H9 (cell line): Measurements from ENCODE around the gene MINPP1. TPM values are rescaled to one million over a fixed set of nuclear protein-coding genes. Genes with fewer than 3 reads are reported as not detected.

Experiments
- DNase-seq: peaks from one replicate; pipeline ENCODE4 v3.0.0-alpha.2; 2017
- H2AFZ ChIP-seq: one replicate; pipeline ENCODE4 v1.6.1; 2013; ENCODE audit warnings: mild to moderate bottlenecking, low read length, control low read depth, moderate library complexity
- H2AK5ac ChIP-seq: 2 replicates; pipeline ENCODE4 v1.6.1; 2013; ENCODE audit warnings: low read length, control low read depth, mixed read lengths; ENCODE audit not compliant: insufficient read length
- H2BK120ac ChIP-seq: one replicate; pipeline ENCODE4 v1.6.1; 2013; ENCODE audit warnings: low read depth, mild to moderate bottlenecking, low read length, control low read depth, inconsistent platforms; ENCODE audit not compliant: poor library complexity, severe bottlenecking
- H2BK12ac ChIP-seq: 2 replicates; pipeline ENCODE4 v1.6.1; 2013; ENCODE audit warnings: low read length, control low read depth, mixed read lengths, low read depth; ENCODE audit not compliant: insufficient read length
- H2BK15ac ChIP-seq: 2 replicates; pipeline ENCODE4 v1.6.1; 2013; ENCODE audit warnings: low read depth, low read length, control low read depth
- H2BK20ac ChIP-seq: one replicate; pipeline ENCODE4 v1.6.1; 2013; ENCODE audit warnings: low read depth, mild to moderate bottlenecking, low read length, control low read depth, inconsistent platforms; ENCODE audit not compliant: poor library complexity, severe bottlenecking
- H2BK5ac ChIP-seq: 2 replicates; pipeline ENCODE4 v1.6.1; 2013; ENCODE audit warnings: low read length, control low read depth, mixed read lengths; ENCODE audit not compliant: insufficient read length
- H3K14ac ChIP-seq: 2 replicates; pipeline ENCODE4 v1.6.1; 2013; ENCODE audit warnings: low read length, control low read depth; ENCODE audit not compliant: insufficient read depth
- H3K18ac ChIP-seq: 2 replicates; pipeline ENCODE4 v1.6.1; 2013; ENCODE audit warnings: low read depth, mild to moderate bottlenecking, mixed read lengths, low read length, control low read depth; ENCODE audit not compliant: insufficient read length
- H3K23ac ChIP-seq: 2 replicates; pipeline ENCODE4 v1.6.1; 2013; ENCODE audit warnings: low read length, control low read depth, mixed read lengths, low read depth; ENCODE audit not compliant: insufficient read length
- H3K23me2 ChIP-seq: 2 replicates; pipeline ENCODE4 v1.6.1; 2013; ENCODE audit warnings: low read depth, mild to moderate bottlenecking, mixed read lengths, low read length, control low read depth; ENCODE audit not compliant: insufficient read length, poor library complexity, severe bottlenecking
- H3K27ac ChIP-seq: 2 replicates; pipeline ENCODE4 v1.5.1; 2013; ENCODE audit warnings: low read length, control low read depth, mixed read lengths, low read depth; ENCODE audit not compliant: insufficient read length
- H3K27me3 ChIP-seq: 2 replicates; pipeline ENCODE4 v1.6.1; 2013; ENCODE audit warnings: low read length, control low read depth, inconsistent platforms; ENCODE audit not compliant: insufficient read depth
- H3K4ac ChIP-seq: 2 replicates; pipeline ENCODE4 v1.6.1; 2013; ENCODE audit warnings: low read depth, mild to moderate bottlenecking, control low read depth, inconsistent platforms, low read length, moderate library complexity
- H3K4me1 ChIP-seq: 2 replicates; pipeline ENCODE4 v1.6.1; 2013; ENCODE audit warnings: low read length, control low read depth, inconsistent platforms; ENCODE audit not compliant: insufficient read depth
- H3K4me2 ChIP-seq: 2 replicates; pipeline ENCODE4 v1.6.1; 2013; ENCODE audit warnings: low read length, control low read depth, mixed read lengths; ENCODE audit not compliant: insufficient read length, insufficient read depth
- H3K56ac ChIP-seq: 2 replicates; pipeline ENCODE4 v1.6.1; 2013; ENCODE audit warnings: low read depth, mild to moderate bottlenecking, mixed read lengths, low read length, control low read depth; ENCODE audit not compliant: insufficient read length
- H3K79me1 ChIP-seq: 2 replicates; pipeline ENCODE4 v1.6.1; 2013; ENCODE audit warnings: low read depth, mild to moderate bottlenecking, moderate library complexity, low read length, control low read depth, inconsistent platforms; ENCODE audit not compliant: insufficient read depth, poor library complexity, severe bottlenecking
- H3K79me2 ChIP-seq: 2 replicates; pipeline ENCODE4 v1.6.1; 2013; ENCODE audit warnings: low read length, control low read depth, inconsistent platforms; ENCODE audit not compliant: insufficient read depth
- H3K9ac ChIP-seq: 2 replicates; pipeline ENCODE4 v1.6.1; 2013; ENCODE audit warnings: low read length, control low read depth, mixed read lengths; ENCODE audit not compliant: insufficient read length; ENCODE audit errors: extremely low read depth
- H3K9me3 ChIP-seq: one replicate; pipeline ENCODE4 v1.6.1; 2013; ENCODE audit warnings: low read depth, low read length, inconsistent platforms; ENCODE audit not compliant: control insufficient read depth
- H3T11ph ChIP-seq: one replicate; pipeline ENCODE4 v1.6.1; 2013; ENCODE audit warnings: mild to moderate bottlenecking, low read length, control low read depth, inconsistent platforms
- H4K20me1 ChIP-seq: one replicate; pipeline ENCODE4 v1.6.1; 2013; ENCODE audit not compliant: control insufficient read depth, insufficient read length, insufficient read depth
- H4K5ac ChIP-seq: 2 replicates; pipeline ENCODE4 v1.6.1; 2013; ENCODE audit warnings: low read depth, mild to moderate bottlenecking, mixed read lengths, low read length, control low read depth; ENCODE audit not compliant: insufficient read length
- H4K8ac ChIP-seq: replicated peaks from 2 replicates; pipeline ENCODE4 v1.6.1; 2013; ENCODE audit warnings: low read length, control low read depth, mixed read lengths, low read depth; ENCODE audit not compliant: insufficient read length
- H4K91ac ChIP-seq: 2 replicates; pipeline ENCODE4 v1.6.1; 2013; ENCODE audit warnings: low read depth, mild to moderate bottlenecking, moderate library complexity, mixed read lengths, low read length, control low read depth; ENCODE audit not compliant: insufficient read length
- H3K27ac Mint-ChIP-seq, 3 experiments: 2 replicates in 2 of 3; 3 replicates in 1 of 3; pipeline ENCODE4 v1.8.0; 2020 to 2021; ENCODE audit warnings: mixed read lengths in 3 of 3, mild to moderate bottlenecking in 1 of 3, moderate library complexity in 1 of 3
- H3K27me3 Mint-ChIP-seq: 2 replicates; pipeline ENCODE4 v1.8.0; 2021; ENCODE audit warnings: low read depth, mild to moderate bottlenecking, moderate library complexity, mixed read lengths
- H3K36me3 Mint-ChIP-seq, 3 experiments: 2 replicates in 2 of 3; 3 replicates in 1 of 3; pipeline ENCODE4 v1.8.0; 2020 to 2021; ENCODE audit warnings: low read depth in 3 of 3, mixed read lengths in 3 of 3; ENCODE audit not compliant: insufficient read depth in 1 of 3
- H3K4me1 Mint-ChIP-seq, 2 experiments: 2 replicates each; pipeline ENCODE4 v1.8.0; 2020; ENCODE audit warnings: mixed read lengths in 2 of 2
- H3K4me3 Mint-ChIP-seq, 2 experiments: 2 replicates in 1 of 2; 3 replicates in 1 of 2; pipeline ENCODE4 v1.8.0; 2020 to 2021; ENCODE audit warnings: mild to moderate bottlenecking in 2 of 2, mixed read lengths in 2 of 2, moderate library complexity in 1 of 2
- H3K9me3 Mint-ChIP-seq, 2 experiments: 2 replicates in 1 of 2; 3 replicates in 1 of 2; pipeline ENCODE4 v1.8.0; 2020; ENCODE audit warnings: mild to moderate bottlenecking in 2 of 2, mixed read lengths in 2 of 2, moderate library complexity in 1 of 2
- WGBS: extraction: QIAGEN DNeasy Blood & Tissue Kit; methylation state at CpG from one replicate; pipeline ENCODE4 v1.1.7; 2013; ENCODE audit warnings: missing lambda C conversion rate, low lambda C conversion rate, mixed read lengths; ENCODE audit not compliant: insufficient read length; ENCODE audit errors: extremely low coverage; 5-methylcytosine and 5-hydroxymethylcytosine counted together
- microRNA-seq: library from miRNA; unstranded; fragments of <30 nt; microRNA quantifications from one replicate; pipeline ENCODE4, GENCODE V29; 2020; ENCODE audit warnings: borderline microRNAs expressed
- total RNA-seq: library from RNA; stranded (reverse); gene quantifications from 2 replicates; pipeline ENCODE4 v1.2.1, GENCODE V29; 2021
- TF ChIP-seq, protein P1 (sequence below): fragments of 200-600 bp; sonication (generic); conservative IDR thresholded peaks from 3 replicates; pipeline ENCODE4 v1.8.0; 2021; ENCODE audit warnings: antibody characterized with exemption, mild to moderate bottlenecking

Gene MINPP1
- total RNA-seq, 1 experiment from 2014 or later: 30.3 TPM

DNA sequence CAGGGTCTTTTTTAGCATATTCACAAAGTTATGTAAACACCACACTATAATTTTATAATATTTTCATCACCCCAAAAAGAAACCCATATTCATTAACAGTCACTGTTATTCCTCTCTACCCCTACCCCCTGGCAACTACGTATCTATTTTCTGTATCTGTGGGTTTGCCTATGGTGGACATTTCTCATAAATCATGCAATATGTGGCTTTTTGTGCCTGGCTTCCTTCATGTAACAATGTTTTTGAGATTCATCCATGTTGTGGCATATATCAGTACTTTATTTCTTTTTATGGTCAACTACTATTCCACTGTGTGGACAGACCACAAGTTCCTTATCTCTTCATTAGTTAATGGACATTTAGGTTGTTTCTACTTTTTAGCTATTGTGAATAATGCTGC, 95.9 kb downstream of the MINPP1 start:
- Histone ChIP-seq H2BK120ac (no peak overlapping the region), H2AK5ac (no peak overlapping the region), H2AFZ (no peak overlapping the region), H4K5ac (no peak overlapping the region), H3K27me3 (no peaks in the 10 kb centered on the region; the same call in 1 of the 2 replicates), H3K27ac (no peak overlapping the region), H2BK15ac (no peak overlapping the region), H3K79me1 (no peaks in the 10 kb centered on the region), H2BK20ac (no peak overlapping the region), H3K9me3 (no peaks in the 10 kb centered on the region), H4K8ac (no peak overlapping the region), H3K79me2 (no peaks in the 10 kb centered on the region), H4K91ac (no peak overlapping the region), H3K56ac (no peak overlapping the region), H3K4me2 (no peak overlapping the region), H3K14ac (no peak overlapping the region), H2BK5ac (no peak overlapping the region), H3T11ph (no peak overlapping the region), H3K4ac (no peak overlapping the region), H4K20me1 (no peaks in the 10 kb centered on the region), H3K23ac (no peak overlapping the region), H3K4me1 (no peaks in the 10 kb centered on the region; the same call in 1 of the 2 replicates), H3K23me2 (no peaks in the 10 kb centered on the region), H3K9ac (no peak overlapping the region), H2BK12ac (no peak overlapping the region), H3K18ac (no peak overlapping the region)
- Mint-ChIP-seq H3K9me3 (no peaks in the 10 kb centered on the region), H3K27me3 (no peaks in the 10 kb centered on the region; the same call in 1 of the 2 replicates), H3K4me1 (peaks cover 16 to 17% of the 10 kb centered on the region in 2 experiments), H3K36me3 (no peaks in the 10 kb centered on the region), H3K27ac (no peak overlapping the region), H3K4me3 (no peak overlapping the region)
- WGBS: no CpG with 5 or more reads among the region's 1 CpG
- no peak for DNase-seq
- TF ChIP-seq, protein P1, sequence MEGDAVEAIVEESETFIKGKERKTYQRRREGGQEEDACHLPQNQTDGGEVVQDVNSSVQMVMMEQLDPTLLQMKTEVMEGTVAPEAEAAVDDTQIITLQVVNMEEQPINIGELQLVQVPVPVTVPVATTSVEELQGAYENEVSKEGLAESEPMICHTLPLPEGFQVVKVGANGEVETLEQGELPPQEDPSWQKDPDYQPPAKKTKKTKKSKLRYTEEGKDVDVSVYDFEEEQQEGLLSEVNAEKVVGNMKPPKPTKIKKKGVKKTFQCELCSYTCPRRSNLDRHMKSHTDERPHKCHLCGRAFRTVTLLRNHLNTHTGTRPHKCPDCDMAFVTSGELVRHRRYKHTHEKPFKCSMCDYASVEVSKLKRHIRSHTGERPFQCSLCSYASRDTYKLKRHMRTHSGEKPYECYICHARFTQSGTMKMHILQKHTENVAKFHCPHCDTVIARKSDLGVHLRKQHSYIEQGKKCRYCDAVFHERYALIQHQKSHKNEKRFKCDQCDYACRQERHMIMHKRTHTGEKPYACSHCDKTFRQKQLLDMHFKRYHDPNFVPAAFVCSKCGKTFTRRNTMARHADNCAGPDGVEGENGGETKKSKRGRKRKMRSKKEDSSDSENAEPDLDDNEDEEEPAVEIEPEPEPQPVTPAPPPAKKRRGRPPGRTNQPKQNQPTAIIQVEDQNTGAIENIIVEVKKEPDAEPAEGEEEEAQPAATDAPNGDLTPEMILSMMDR: no peak

Small RNA genes lying within 50 kb of the gene (microRNA-seq; reads per million reads assigned to microRNA genes)
- gene MIR4678: not detected

Other genes starting within 250 kb of the MINPP1 start
- gene NUTM2D, start 147.1 kb upstream of the MINPP1 start, total RNA-seq: 2.3 and 3.5 TPM in 2 replicates
- gene PAPSS2, start 155.0 kb downstream of the MINPP1 start, total RNA-seq: 24.0 and 24.5 TPM in 2 replicates